Smooth muscle cell of the coronary artery (primary cell): ENCODE results near the gene CYP4A22. TPM values are rescaled to one million over a fixed set of nuclear protein-coding genes. Genes with fewer than 3 reads are reported as not detected.

Experiments
- total RNA-seq: library from RNA; depleted of rRNA; stranded (reverse); fragments of >200 nt; gene quantifications from 2 replicates; pipeline ENCODE4 v1.2.3, GENCODE V29; 2014; ENCODE audit warnings: low replicate concordance

The CYP4A22 gene, protein sequence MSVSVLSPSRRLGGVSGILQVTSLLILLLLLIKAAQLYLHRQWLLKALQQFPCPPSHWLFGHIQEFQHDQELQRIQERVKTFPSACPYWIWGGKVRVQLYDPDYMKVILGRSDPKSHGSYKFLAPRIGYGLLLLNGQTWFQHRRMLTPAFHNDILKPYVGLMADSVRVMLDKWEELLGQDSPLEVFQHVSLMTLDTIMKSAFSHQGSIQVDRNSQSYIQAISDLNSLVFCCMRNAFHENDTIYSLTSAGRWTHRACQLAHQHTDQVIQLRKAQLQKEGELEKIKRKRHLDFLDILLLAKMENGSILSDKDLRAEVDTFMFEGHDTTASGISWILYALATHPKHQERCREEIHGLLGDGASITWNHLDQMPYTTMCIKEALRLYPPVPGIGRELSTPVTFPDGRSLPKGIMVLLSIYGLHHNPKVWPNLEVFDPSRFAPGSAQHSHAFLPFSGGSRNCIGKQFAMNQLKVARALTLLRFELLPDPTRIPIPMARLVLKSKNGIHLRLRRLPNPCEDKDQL
- total RNA-seq: not detected in 2 replicates

DNA sequence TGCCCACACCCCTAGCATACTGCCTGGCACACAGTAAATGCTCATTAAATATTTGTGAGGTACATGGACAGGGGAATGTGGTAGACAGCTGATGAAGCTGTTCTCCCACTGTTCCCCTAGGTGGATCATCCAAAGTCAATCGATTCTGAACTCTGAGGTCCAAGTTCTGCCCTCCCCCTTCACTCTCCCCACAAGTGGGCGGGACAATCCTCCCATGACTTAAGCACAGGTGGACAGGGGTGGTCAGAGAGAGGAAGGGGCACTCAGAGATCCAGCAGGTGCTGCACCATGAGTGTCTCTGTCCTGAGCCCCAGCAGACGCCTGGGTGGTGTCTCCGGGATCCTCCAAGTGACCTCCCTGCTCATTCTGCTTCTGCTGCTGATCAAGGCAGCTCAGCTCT, at the start of gene CYP4A22:
CYP4A22 (plus strand) TSS at position 244 of the 400 bp plus-strand sequence; CDS start at position 289, 45 bp downstream.

DNA sequence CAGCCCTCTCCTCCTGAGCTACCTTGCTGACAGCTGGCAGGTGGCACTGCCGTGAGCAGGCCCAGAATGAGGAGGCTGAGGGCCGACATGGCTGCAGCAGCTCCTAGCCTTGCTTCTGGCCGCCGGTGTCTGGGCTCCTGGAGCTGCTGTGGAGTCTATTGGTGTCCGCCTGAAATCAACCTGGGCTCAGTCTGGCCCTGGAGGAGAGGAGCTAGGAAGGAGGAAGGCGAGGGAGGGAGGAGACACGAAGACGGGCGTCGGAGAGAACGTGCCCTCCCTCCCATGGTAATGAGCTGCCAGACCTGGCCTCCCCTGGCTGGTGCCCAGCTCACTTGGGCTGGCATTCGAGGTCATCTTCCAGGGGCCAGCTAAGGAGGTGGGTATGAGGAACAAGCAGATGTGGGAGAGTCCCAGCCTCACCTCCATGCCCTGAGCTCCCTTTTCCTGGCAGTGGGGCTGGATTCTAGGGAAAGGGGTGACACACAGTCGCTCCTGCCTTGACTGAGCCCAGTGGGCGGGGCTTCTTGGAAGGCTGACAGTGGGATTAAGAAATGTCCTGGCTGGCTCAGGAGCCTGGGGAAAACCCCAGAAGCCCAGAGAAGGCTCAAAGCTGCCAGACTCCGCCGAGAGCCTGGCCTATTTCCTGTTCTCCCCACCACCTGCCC, 52.7 kb downstream of the CYP4A22 start, which contains the start of gene PDZK1IP1:
PDZK1IP1 (minus strand) TSS at position 193 of the 665 bp plus-strand sequence; CDS start at position 89, 104 bp downstream.

Other genes starting within 250 kb of the CYP4A22 start
- gene CYP4A11, start 196.0 kb upstream of the CYP4A22 start, total RNA-seq: not detected in 2 replicates
- 0.12 and 0.23 TPM in 2 replicates for gene CYP4X1, start 113.8 kb upstream of the CYP4A22 start, total RNA-seq
- gene CYP4Z1, start 70.2 kb upstream of the CYP4A22 start, total RNA-seq: not detected in 2 replicates
- gene PDZK1IP1, start 52.6 kb downstream of the CYP4A22 start, total RNA-seq: 0.60 TPM in 1 of 2 replicates, not detected in the other
- 0.12 and 0.45 TPM in 2 replicates for gene TAL1, start 94.8 kb downstream of the CYP4A22 start, total RNA-seq
- gene STIL, start 176.7 kb downstream of the CYP4A22 start, total RNA-seq: 1.2 and 3.2 TPM in 2 replicates
- 103 and 104 TPM in 2 replicates for gene CMPK1, start 196.3 kb downstream of the CYP4A22 start, total RNA-seq